Testis (tissue), 3 donors: ENCODE measurements around the gene PCGF6. TPM values are rescaled to one million over a fixed set of nuclear protein-coding genes. Genes with fewer than 3 reads are reported as not detected.

Experiments
- DNase-seq: peaks from one replicate; pipeline ENCODE4 v3.0.0-alpha.2; 2019
- H3K27ac ChIP-seq, 2 donors: fragments of 200-600 bp; sonication (generic); one replicate each; pipeline ENCODE4 v1.5.1; 2019
- H3K27me3 ChIP-seq: fragments of 200-600 bp; sonication (generic); one replicate; pipeline ENCODE4 v1.5.1; 2019
- H3K36me3 ChIP-seq: fragments of 200-600 bp; sonication (generic); one replicate; pipeline ENCODE4 v1.5.1; 2017; ENCODE audit warnings: low read depth; ENCODE audit errors: missing control alignments
- H3K4me1 ChIP-seq: fragments of 200-600 bp; sonication (generic); one replicate; pipeline ENCODE4 v1.5.1; 2019
- H3K4me3 ChIP-seq, 2 donors: fragments of 200-600 bp; sonication (generic); one replicate each; pipeline ENCODE4 v1.5.1; 2017 to 2019
- H3K9me3 ChIP-seq: fragments of 200-600 bp; sonication (generic); one replicate; pipeline ENCODE4 v1.5.1; 2017
- CTCF ChIP-seq, 3 experiments: fragments of 450-650 bp in 2 of 3; fragments of 200-600 bp in 1 of 3; sonication (generic) in 1 of 3; IDR thresholded peaks; one replicate each; pipeline ENCODE4 v1.5.1; 2016 to 2019; ENCODE audit warnings: antibody characterized with exemption in 3 of 3, mild to moderate bottlenecking in 2 of 3, moderate library complexity in 1 of 3
- POLR2A ChIP-seq: fragments of 450-650 bp; IDR thresholded peaks from one replicate; pipeline ENCODE4 v1.6.1; 2017; ENCODE audit warnings: antibody characterized with exemption, mild to moderate bottlenecking, moderate library complexity
- WGBS, 2 donors: methylation state at CpG; one replicate each; pipeline ENCODE4 v1.1.5; 2018; 5-methylcytosine and 5-hydroxymethylcytosine counted together
- intact Hi-C: fragments of 100-400 bp; cut with DNase I; formaldehyde crosslinking; loops from one replicate; pipeline ENCODE4 v1.15.1; 2023; ENCODE audit warnings: low total_unique reads
- microRNA counts, 2 donors: library from miRNA; unstranded; fragments of <30 nt; microRNA quantifications; one replicate each; lab custom pipeline; 2016
- microRNA-seq, 2 donors: library from miRNA; unstranded; fragments of <30 nt; microRNA quantifications; one replicate each; pipeline ENCODE4, GENCODE V29; 2016; ENCODE audit warnings: borderline number of aligned reads in 2 of 2, borderline replicate concordance in 1 of 2
- polyA plus RNA-seq: library from polyadenylated mRNA; stranded (reverse); fragments of 350-450 nt; fragmentation: Illumina TruSeq; extraction: RNeasy Lipid Tissue Mini Kit (QIAGEN cat#74804); gene quantifications from one replicate; pipeline ENCODE4 v1.2.3, GENCODE V29; 2014; ENCODE audit warnings: low read depth, low replicate concordance; ENCODE audit not compliant: insufficient read depth
- small RNA-seq, 2 donors: library from RNA; depleted of rRNA; stranded (forward); fragments of <200 nt; gene quantifications; one replicate each; pipeline ENCODE3, GENCODE V24; 2016
- total RNA-seq, 2 donors: library from RNA; depleted of rRNA; stranded (reverse); fragments of >200 nt; gene quantifications; one replicate each; pipeline ENCODE4 v1.2.3, GENCODE V29; 2016

The PCGF6 gene
- total and polyA plus RNA-seq, 3 donors from 2014 or later: 15.7 to 23.2 (median 15.9) TPM

DNA sequence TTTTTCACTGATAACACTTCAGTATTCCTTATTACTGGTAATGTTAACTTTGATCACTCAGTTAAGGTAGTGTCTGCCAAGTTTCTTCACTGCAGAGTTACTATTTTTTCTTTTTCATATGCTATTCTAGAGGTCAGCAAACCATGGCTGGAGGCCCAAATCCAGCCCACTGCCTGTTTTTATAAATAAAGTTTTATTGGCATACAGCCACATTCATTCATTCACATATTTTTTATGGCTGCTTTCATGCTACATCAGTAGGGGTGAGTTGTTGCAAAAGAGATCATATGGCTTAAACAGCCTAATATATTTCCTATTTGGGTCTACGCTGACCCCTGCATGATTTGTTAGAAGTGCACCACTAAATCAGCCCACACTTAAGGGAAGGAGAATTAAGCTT, 94.3 kb downstream of the PCGF6 start:
- intact Hi-C loops: no loop called here
- H3K4me3 ChIP-seq: no peak overlapping the region
- H3K36me3 ChIP-seq: no peaks in the 10 kb centered on the region
- DNase-seq: no peak
- TF ChIP-seq CTCF (IDR thresholded peaks at IDR 0.05) (no peak), POLR2A (no peak)
- no peaks in the 10 kb centered on the region for H3K27me3 ChIP-seq
- no peak overlapping the region for H3K27ac ChIP-seq
- H3K9me3 ChIP-seq: no peaks in the 10 kb centered on the region
- H3K4me1 ChIP-seq: no peaks in the 10 kb centered on the region
- 86 to 95% methylated on average over 1 of the region's 1 CpG for WGBS, 2 donors

DNA sequence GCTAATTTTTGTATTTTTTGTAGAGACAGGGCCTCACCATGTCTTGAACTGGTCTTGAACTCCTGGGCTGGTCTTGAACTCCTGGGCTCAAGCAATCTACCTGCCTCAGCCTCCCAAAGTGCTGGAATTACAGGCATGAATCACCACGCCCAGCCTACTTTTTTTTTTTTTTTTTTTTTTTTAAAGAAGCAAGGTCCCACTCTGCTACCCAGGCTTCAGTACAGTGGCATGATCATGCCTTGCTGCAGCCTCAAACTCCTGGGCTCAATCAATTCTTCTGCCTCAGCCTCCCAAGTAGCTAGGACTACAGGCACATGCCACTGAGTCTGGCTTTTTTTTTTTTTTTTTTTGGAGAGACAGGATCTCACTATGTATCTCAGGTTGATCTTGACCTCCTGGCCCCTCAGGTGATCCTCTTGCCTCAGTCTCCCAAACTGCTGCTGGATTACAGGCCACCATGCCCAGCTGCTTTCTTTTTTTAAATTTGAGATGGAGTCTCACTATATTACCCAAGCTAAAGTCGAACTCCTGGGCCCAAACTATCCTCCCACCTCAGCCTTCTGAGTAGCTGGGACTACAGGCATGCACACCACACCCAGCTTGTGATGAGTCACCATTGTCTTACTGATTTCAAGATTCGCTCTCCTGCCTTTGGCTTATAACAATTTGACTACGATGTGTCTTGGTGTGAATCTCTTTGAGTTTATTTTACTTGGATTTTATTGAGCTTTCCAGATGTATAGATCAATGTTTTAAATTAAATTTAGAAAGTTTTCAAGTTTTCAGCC, 96.2 kb downstream of the PCGF6 start:
- intact Hi-C loops: no loop called here
- DNase-seq: no peak
- Histone ChIP-seq H3K4me1 (no peaks in the 10 kb centered on the region), H3K4me3 (no peak overlapping the region), H3K27me3 (no peaks in the 10 kb centered on the region), H3K36me3 (no peaks in the 10 kb centered on the region), H3K27ac (no peak overlapping the region), H3K9me3 (no peaks in the 10 kb centered on the region)
- WGBS, 2 donors: 68 to 82% methylated on average over 4 of the region's 4 CpGs
- no peak for TF ChIP-seq CTCF (IDR thresholded peaks at IDR 0.05)
- no peak for TF ChIP-seq POLR2A

- Histone ChIP-seq H3K27ac (no peak overlapping the region), H3K27me3 (no peaks in the 10 kb centered on the region), H3K36me3 (no peaks in the 10 kb centered on the region), H3K4me1 (no peaks in the 10 kb centered on the region), H3K4me3 (no peak overlapping the region), H3K9me3 (no peaks in the 10 kb centered on the region)
- TF ChIP-seq POLR2A (no peak), CTCF (IDR thresholded peaks at IDR 0.05) (no peak)
- no peak for DNase-seq
- WGBS, 2 donors: 83 to 87% methylated on average over 3 of the region's 3 CpGs
- intact Hi-C loops: no loop called here
Observed at GRCh38 chr10:103254113-103254512, 96.8 kb downstream of the PCGF6 start.

MicroRNA genes within 50 kb of the gene (microRNA counts, 767-probe panel; counts per million panel counts)
- microRNA hsa-miR-1307-3p (lab: Ali Mortazavi, UCI): 0 to 152 counts per million in 2 donors

Small RNA genes lying within 50 kb of the gene (microRNA-seq; reads per million reads assigned to microRNA genes)
- gene MIR1307: 1,042 to 1,516 reads per million in 2 donors

Small RNA genes lying within 50 kb of the gene (small RNA-seq; reads per million reads assigned to genes)
- gene RNU11-3P: 0 reads per million in 2 donors

Other genes with a start within 250 kb of the PCGF6 start
- gene NT5C2, start 157.9 kb downstream of the PCGF6 start, total RNA-seq: 100 to 1,000 TPM; 105 to 114 TPM
- gene NT5C2, start 157.9 kb downstream of the PCGF6 start, polyA plus RNA-seq: 125 TPM
- gene RPEL1, start 105.3 kb downstream of the PCGF6 start, total RNA-seq: not detected
- gene RPEL1, start 105.3 kb downstream of the PCGF6 start, polyA plus RNA-seq: not detected
- gene INA, start 74.0 kb downstream of the PCGF6 start, total RNA-seq: 1 to 10 TPM; 4.3 to 5.2 TPM
- 7.7 TPM for gene INA, start 74.0 kb downstream of the PCGF6 start, polyA plus RNA-seq
- gene TAF5, start 16.8 kb upstream of the PCGF6 start, total RNA-seq: 10 to 100 TPM; 26.3 to 29.1 TPM
- 19.7 TPM for gene TAF5, start 16.8 kb upstream of the PCGF6 start, polyA plus RNA-seq
- 100 to 1,000 TPM; 175 to 193 TPM for gene ATP5MK, start 45.3 kb upstream of the PCGF6 start, total RNA-seq
- gene ATP5MK, start 45.3 kb upstream of the PCGF6 start, polyA plus RNA-seq: 280 TPM
- gene PDCD11, start 45.5 kb upstream of the PCGF6 start, total RNA-seq: 10 to 100 TPM; 50.7 to 54.9 TPM
- 47.3 TPM for gene PDCD11, start 45.5 kb upstream of the PCGF6 start, polyA plus RNA-seq
- gene CALHM2, start 101.2 kb upstream of the PCGF6 start, total RNA-seq: 10 to 100 TPM; 53.1 to 78.6 TPM
- 43.5 TPM for gene CALHM2, start 101.2 kb upstream of the PCGF6 start, polyA plus RNA-seq
- under 1 TPM; 0.24 to 0.50 TPM for gene CALHM1, start 107.8 kb upstream of the PCGF6 start, total RNA-seq
- not detected for gene CALHM1, start 107.8 kb upstream of the PCGF6 start, polyA plus RNA-seq
- under 1 TPM; 0.39 to 0.93 TPM for gene CALHM3, start 128.1 kb upstream of the PCGF6 start, total RNA-seq
- gene CALHM3, start 128.1 kb upstream of the PCGF6 start, polyA plus RNA-seq: 0.88 TPM
- gene NEURL1, start 142.6 kb upstream of the PCGF6 start, total RNA-seq: 10 to 100 TPM; 17.8 to 21.9 TPM
- 19.8 TPM for gene NEURL1, start 142.6 kb upstream of the PCGF6 start, polyA plus RNA-seq